ENCODE measurements around the gene NR2F1-AS1.

NR2F1-AS1 gene

DNA sequence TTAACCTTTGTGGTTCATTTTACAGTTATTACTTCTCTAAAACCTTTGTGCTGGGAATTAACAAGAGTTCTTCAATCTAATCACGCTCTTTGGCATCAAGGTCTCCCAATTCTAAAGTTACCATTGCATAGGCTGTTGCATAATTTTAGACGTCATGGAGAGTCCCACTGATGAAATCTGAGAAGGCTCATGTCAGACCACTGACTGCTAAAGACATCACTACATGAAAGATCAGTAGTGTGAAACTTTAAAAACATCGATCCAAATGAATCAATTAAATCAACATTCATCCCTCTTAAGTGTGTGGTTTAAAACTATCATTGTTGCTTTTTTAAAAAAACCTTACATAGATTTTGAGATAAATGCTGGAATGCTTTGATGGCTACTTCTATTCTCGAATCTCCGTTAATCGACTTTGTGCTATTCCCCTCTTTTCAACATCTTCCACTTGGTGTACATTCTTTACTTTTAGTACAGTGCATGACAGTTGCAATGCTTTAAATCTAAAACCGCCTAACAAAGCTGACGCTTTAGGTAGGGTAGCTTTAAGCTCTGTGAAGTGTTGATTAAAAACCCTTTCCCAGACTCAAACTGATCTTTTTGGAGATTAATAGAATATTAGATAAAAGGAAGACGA lies 35.6 kb upstream of the NR2F1-AS1 start:
- no peak for DNase-seq (ENCODE audit: low read depth)
- H3K4me3 ChIP-seq (ENCODE audit: low read length) = no peak overlapping the region
- TF ChIP-seq, protein P1, sequence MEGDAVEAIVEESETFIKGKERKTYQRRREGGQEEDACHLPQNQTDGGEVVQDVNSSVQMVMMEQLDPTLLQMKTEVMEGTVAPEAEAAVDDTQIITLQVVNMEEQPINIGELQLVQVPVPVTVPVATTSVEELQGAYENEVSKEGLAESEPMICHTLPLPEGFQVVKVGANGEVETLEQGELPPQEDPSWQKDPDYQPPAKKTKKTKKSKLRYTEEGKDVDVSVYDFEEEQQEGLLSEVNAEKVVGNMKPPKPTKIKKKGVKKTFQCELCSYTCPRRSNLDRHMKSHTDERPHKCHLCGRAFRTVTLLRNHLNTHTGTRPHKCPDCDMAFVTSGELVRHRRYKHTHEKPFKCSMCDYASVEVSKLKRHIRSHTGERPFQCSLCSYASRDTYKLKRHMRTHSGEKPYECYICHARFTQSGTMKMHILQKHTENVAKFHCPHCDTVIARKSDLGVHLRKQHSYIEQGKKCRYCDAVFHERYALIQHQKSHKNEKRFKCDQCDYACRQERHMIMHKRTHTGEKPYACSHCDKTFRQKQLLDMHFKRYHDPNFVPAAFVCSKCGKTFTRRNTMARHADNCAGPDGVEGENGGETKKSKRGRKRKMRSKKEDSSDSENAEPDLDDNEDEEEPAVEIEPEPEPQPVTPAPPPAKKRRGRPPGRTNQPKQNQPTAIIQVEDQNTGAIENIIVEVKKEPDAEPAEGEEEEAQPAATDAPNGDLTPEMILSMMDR (IDR thresholded peaks at IDR 0.05; ENCODE audit: insufficient read depth, low read depth, low read length, missing control alignments) = no peak

DNA sequence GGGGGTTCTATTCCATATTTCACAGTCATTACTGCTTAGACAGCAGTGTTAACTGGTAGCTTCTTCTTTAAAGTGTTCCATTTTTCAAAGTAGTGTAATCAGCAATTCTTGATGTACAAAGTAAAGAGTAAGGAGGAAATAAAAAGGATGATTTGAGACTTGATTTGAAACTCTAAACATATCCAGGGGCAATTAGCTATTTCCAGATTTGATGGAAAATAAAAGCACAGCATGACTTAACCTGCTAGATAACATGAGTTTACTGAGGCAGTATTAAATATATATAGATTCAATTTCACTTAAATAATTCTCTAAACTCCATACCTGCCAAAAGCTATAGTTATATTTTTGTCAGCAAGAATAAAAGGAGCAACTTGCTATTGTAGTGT lies 31.8 kb upstream of the NR2F1-AS1 start:
- TF ChIP-seq, protein P1 (IDR thresholded peaks at IDR 0.05; ENCODE audit: insufficient read depth, low read depth, low read length, missing control alignments) = no peak
- no peak for DNase-seq (ENCODE audit: low read depth)
- no peak overlapping the region for H3K4me3 ChIP-seq (ENCODE audit: low read length)

DNA sequence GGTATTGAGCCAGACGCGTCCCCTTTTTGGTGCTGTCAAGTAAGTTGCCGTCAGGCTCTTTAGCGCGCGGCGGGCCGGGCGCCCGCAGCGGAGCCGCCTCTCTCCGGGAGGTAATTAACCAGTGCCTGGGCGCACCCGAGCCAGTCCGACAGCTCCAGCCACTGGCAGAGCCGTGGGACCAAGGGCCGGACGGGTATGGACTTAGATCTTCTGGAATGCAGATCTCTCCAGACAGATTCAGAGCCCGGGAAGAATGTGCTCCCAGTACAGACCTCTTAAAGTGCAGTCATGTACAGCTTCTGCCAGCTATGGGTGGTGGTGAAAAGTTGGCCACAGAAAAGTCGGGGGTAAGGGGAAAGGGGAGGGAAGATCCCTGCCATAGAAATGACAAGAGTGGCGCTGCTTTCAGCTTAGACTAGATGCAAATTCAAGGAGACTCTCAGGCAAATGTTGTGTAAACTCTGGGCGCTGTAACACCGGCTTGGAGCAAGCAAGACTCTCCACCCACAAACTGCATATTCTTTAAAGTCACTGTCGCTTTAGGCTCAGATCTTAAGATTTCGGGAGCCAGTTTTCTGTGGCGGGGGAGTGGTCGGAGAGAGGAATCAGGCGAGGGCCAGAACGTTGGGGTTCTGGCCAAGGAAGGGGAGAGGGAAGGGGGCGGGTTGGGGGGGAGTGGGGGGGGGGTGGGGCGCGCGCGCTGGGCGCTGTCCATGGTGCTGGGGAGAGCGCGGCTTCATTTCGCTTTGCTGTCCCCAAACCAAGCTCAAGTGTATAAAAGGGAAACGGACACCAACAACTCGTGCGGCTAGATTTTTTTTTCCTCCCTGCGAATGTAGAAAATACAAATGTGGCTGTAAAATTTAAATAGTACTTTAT lies 31.2 kb upstream of the NR2F1-AS1 start:
- TF ChIP-seq, protein P1 (IDR thresholded peaks at IDR 0.05; ENCODE audit: insufficient read depth, low read depth, low read length, missing control alignments) = no peak
- H3K4me3 ChIP-seq (ENCODE audit: low read length) = no peak overlapping the region
- DNase-seq (ENCODE audit: low read depth) = peak; percentile 18

DNA sequence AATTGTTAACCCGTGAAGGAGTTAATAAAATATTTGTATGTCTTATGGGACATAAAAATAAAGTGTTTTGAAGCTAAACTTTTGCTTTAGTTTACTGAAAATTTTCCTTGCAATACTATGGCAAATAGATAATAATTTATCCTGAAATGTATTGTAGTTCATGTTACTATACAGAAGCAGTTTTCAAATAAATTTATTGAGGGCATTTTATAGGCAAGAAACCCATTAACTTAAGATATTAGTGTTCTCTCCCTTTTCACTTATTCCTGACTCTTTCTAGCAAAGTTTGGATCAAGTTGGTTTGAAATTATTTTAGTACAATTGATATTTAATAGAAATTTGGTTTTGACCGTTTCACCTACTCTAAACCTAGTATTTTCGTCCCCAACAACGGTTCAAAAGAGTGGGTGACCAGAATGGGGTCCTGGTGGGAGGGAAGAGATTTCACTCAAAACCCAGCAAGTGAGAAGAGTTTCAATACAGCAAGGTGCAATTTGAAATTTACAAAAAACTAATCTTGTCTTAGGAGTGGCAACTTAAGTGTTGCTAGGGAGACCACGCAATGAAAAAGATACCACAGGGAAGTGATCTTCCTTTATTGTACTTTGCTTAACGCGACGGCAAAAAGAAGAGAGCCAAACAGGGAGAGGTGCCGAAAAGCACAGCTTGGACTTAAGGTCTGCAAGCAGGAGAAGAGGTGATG lies 30.4 kb upstream of the NR2F1-AS1 start:
- DNase-seq (ENCODE audit: low read depth) = no peak
- no peak overlapping the region for H3K4me3 ChIP-seq (ENCODE audit: low read length)
- TF ChIP-seq, protein P1 (IDR thresholded peaks at IDR 0.05; ENCODE audit: insufficient read depth, low read depth, low read length, missing control alignments) = no peak

DNA sequence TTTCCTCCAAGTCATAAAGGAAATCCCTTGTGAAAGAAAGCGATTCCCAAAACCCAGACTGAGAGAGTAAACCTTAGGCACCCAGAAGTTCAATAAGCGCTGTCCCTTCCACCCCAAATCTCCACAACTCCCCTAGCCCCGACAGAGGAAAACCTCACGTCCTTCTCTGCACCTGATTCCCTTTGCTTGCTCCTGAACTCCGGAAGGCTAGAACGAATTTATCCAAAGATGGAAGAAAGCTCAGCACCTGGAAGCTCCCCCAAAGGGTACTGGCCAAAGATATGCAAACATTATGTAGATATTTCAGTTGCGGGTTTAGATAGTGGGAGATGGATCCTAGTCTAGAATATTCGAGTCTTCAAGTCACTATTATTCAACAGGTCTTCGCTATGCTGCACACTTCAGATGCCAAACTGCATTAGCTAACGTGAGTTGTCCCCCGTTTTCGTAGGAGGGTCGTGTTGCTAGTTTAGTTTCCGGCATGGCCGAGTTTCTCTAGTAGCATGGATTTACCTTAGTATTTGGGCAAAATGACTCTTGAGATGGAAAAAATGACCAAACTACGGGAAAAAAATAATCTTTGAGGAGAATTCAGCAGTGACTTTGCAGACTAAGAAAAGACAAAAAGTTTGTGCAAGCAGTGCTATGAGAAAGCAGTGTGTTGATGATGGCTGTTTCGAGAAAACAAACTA lies 29.7 kb upstream of the NR2F1-AS1 start:
- TF ChIP-seq, protein P1 (IDR thresholded peaks at IDR 0.05; ENCODE audit: insufficient read depth, low read depth, low read length, missing control alignments) = no peak
- no peak overlapping the region for H3K4me3 ChIP-seq (ENCODE audit: low read length)
- DNase-seq (ENCODE audit: low read depth) = no peak

DNA sequence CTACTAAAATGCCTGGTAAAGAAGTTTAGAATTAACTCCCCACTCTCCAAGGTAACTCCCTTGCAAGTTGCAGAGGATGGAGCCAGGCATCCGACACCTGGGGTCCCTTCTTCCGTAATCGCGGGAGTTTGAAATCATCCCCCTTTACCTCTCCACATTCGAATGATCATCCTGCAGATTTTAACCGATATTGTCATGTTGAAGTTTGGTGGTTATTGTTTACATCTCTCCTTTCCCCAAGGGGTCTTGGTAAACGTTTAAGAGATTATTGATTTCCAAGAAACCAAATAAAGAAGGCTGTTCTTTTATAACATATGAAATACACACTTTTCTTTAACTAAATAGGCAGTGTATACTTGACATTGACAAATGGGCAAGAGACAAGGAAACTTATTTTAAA lies 28.7 kb upstream of the NR2F1-AS1 start:
- no peak overlapping the region for H3K4me3 ChIP-seq (ENCODE audit: low read length)
- no peak for DNase-seq (ENCODE audit: low read depth)
- TF ChIP-seq, protein P1 (IDR thresholded peaks at IDR 0.05; ENCODE audit: insufficient read depth, low read depth, low read length, missing control alignments) = no peak
